H1 (cell line): Measurements from ENCODE around the gene STARD3NL. TPM values are rescaled to one million over a fixed set of nuclear protein-coding genes. Genes with fewer than 3 reads are reported as not detected.

Source experiments
- CTCF ChIA-PET: fragments of 300-600 bp; sonication (Branson Sonifier 250); formaldehyde crosslinking; loops from one replicate; lab custom pipeline; 2021; ENCODE audit not compliant: partially characterized antibody; lab: Charles Lee
- POLR2A ChIA-PET: fragments of 300-600 bp; sonication (Branson Sonifier 250); formaldehyde crosslinking; loops from one replicate; lab custom pipeline; 2021; ENCODE audit warnings: inconsistent platforms; ENCODE audit not compliant: partially characterized antibody; lab: Charles Lee
- DNase-seq, 2 experiments: peaks; one replicate each; pipeline versions ENCODE4 v3.0.0 to v3.0.0-alpha.2; 2010 to 2022; ENCODE audit warnings: low spot score in 2 of 2, low read depth in 1 of 2, mixed read lengths in 1 of 2
- FAIRE-seq: peaks from 2 replicates; lab custom pipeline; 2011; peaks lifted over from hg19 to GRCh38; lab: Jason Lieb, UNC
- H2AFZ ChIP-seq: 2 replicates; pipeline ENCODE4 v1.8.1; 2012; ENCODE audit warnings: low read length, inconsistent platforms
- H2AK5ac ChIP-seq: 2 replicates; pipeline ENCODE4 v1.6.1; 2013; ENCODE audit warnings: low read depth, low read length
- H2BK120ac ChIP-seq: replicated peaks from 2 replicates; pipeline ENCODE3; 2013; ENCODE audit warnings: low read depth, low read length, inconsistent platforms
- H2BK12ac ChIP-seq: 2 replicates; pipeline ENCODE4 v1.6.1; 2013; ENCODE audit warnings: low read depth, low read length
- H2BK15ac ChIP-seq: 2 replicates; pipeline ENCODE4 v1.6.1; 2013; ENCODE audit warnings: low read length
- H2BK20ac ChIP-seq: 2 replicates; pipeline ENCODE4 v1.6.1; 2013; ENCODE audit warnings: low read length
- H2BK5ac ChIP-seq: 2 replicates; pipeline ENCODE4 v1.6.1; 2013; ENCODE audit warnings: low read depth, low read length
- H3K14ac ChIP-seq: 2 replicates; pipeline ENCODE4 v1.6.1; 2013; ENCODE audit warnings: inconsistent platforms; ENCODE audit not compliant: insufficient read length
- H3K18ac ChIP-seq: 2 replicates; pipeline ENCODE4 v1.6.1; 2013; ENCODE audit warnings: low read length; ENCODE audit errors: extremely low read depth
- H3K23ac ChIP-seq: 2 replicates; pipeline ENCODE4 v1.6.1; 2013; ENCODE audit warnings: inconsistent platforms; ENCODE audit not compliant: insufficient read length
- H3K23me2 ChIP-seq: 2 replicates; pipeline ENCODE4 v1.6.1; 2013; ENCODE audit warnings: low read depth, low read length
- H3K27ac ChIP-seq: 2 replicates; pipeline ENCODE4 v1.6.1; 2011; ENCODE audit warnings: low read depth, low read length, inconsistent platforms
- H3K27me3 ChIP-seq, 4 experiments: replicated peaks in 1 of 4; 1 replicate in 1 of 4; 2 replicates in 3 of 4; pipeline versions ENCODE4 v1.6.1 to v1.8.1; 2011 to 2013; ENCODE audit warnings: low read length in 3 of 4, mild to moderate bottlenecking in 3 of 4, inconsistent platforms in 2 of 4, mixed read lengths in 2 of 4, moderate library complexity in 1 of 4; ENCODE audit not compliant: control insufficient read depth in 3 of 4, insufficient read depth in 3 of 4; ENCODE audit errors: extremely low read depth in 1 of 4
- H3K36me3 ChIP-seq, 4 experiments: 2 replicates each; pipeline versions ENCODE4 v1.6.1 to v1.8.1; 2011 to 2013; ENCODE audit warnings: mild to moderate bottlenecking in 4 of 4, low read length in 3 of 4, moderate library complexity in 2 of 4, control low read depth in 1 of 4, inconsistent platforms in 1 of 4; ENCODE audit not compliant: insufficient read depth in 4 of 4, control insufficient read depth in 2 of 4
- H3K4ac ChIP-seq: replicated peaks from 2 replicates; pipeline ENCODE3; 2013; ENCODE audit warnings: low read length, low read depth, mixed read lengths, inconsistent platforms; ENCODE audit not compliant: insufficient read length
- H3K4me1 ChIP-seq, 4 experiments: replicated peaks in 1 of 4; 1 replicate in 1 of 4; 2 replicates in 3 of 4; pipeline versions ENCODE4 v1.6.1 to v1.8.1; 2011 to 2013; ENCODE audit warnings: low read length in 3 of 4, inconsistent platforms in 2 of 4, mixed read lengths in 1 of 4; ENCODE audit not compliant: insufficient read depth in 4 of 4, control insufficient read depth in 3 of 4
- H3K4me2 ChIP-seq, 2 experiments: 2 replicates each; pipeline versions ENCODE4 v1.6.1 to v1.8.1; 2011 to 2013; ENCODE audit warnings: low read depth in 2 of 2, low read length in 2 of 2, control low read depth in 1 of 2, inconsistent platforms in 1 of 2, mild to moderate bottlenecking in 1 of 2; ENCODE audit not compliant: insufficient read depth in 1 of 2
- H3K4me3 ChIP-seq, 4 experiments: fragments of 200-600, 300-600 bp in 1 of 4; sonication (generic), shearing (Covaris generic), sonication (Bioruptor Twin) in 1 of 4; 2 replicates each; pipeline versions ENCODE4 v1.5.1 to v1.8.1; 2011 to 2016; ENCODE audit warnings: low read length in 4 of 4, low read depth in 3 of 4, control low read depth in 2 of 4, inconsistent platforms in 2 of 4, mild to moderate bottlenecking in 2 of 4, mixed read lengths in 1 of 4, moderate library complexity in 1 of 4; ENCODE audit not compliant: insufficient read depth in 2 of 4; ENCODE audit errors: extremely low read depth in 1 of 4
- H3K56ac ChIP-seq: replicated peaks from 2 replicates; pipeline ENCODE3; 2013; ENCODE audit warnings: low read depth, mild to moderate bottlenecking, mixed read lengths, low read length, inconsistent platforms; ENCODE audit not compliant: insufficient read length
- H3K79me1 ChIP-seq: 2 replicates; pipeline ENCODE4 v1.6.1; 2013; ENCODE audit warnings: low read depth, low read length, control low read depth
- H3K79me2 ChIP-seq, 2 experiments: 2 replicates each; pipeline versions ENCODE4 v1.6.1 to v1.8.1; 2012 to 2013; ENCODE audit warnings: low read length in 2 of 2, mild to moderate bottlenecking in 2 of 2, inconsistent platforms in 1 of 2; ENCODE audit not compliant: insufficient read depth in 2 of 2, control insufficient read depth in 1 of 2
- H3K9ac ChIP-seq, 4 experiments: replicated peaks in 1 of 4; 1 replicate in 1 of 4; 2 replicates in 3 of 4; pipeline versions ENCODE4 v1.6.1 to v1.8.1; 2011 to 2013; ENCODE audit warnings: low read depth in 3 of 4, low read length in 3 of 4, control low read depth in 2 of 4, mild to moderate bottlenecking in 2 of 4, moderate library complexity in 2 of 4, inconsistent platforms in 1 of 4; ENCODE audit errors: extremely low read depth in 1 of 4
- H3K9me3 ChIP-seq, 2 experiments: 2 replicates each; pipeline versions ENCODE4 v1.6.1 to v1.8.1; 2012 to 2013; ENCODE audit warnings: mild to moderate bottlenecking in 2 of 2, moderate library complexity in 2 of 2, control low read depth in 1 of 2, inconsistent platforms in 1 of 2, low read depth in 1 of 2, low read length in 1 of 2, mixed read lengths in 1 of 2; ENCODE audit not compliant: insufficient read depth in 2 of 2
- H4K20me1 ChIP-seq, 2 experiments: replicated peaks in 1 of 2; 2 replicates each; pipeline versions ENCODE3 to v1.8.1; 2011 to 2013; ENCODE audit warnings: inconsistent platforms in 2 of 2, low read length in 2 of 2, mild to moderate bottlenecking in 1 of 2; ENCODE audit not compliant: insufficient read depth in 2 of 2, control insufficient read depth in 1 of 2
- H4K5ac ChIP-seq: 2 replicates; pipeline ENCODE4 v1.6.1; 2013; ENCODE audit warnings: low read length, low read depth, mixed read lengths, inconsistent platforms; ENCODE audit not compliant: insufficient read length
- H4K8ac ChIP-seq: 2 replicates; pipeline ENCODE4 v1.8.0; 2013; ENCODE audit warnings: mild to moderate bottlenecking, moderate library complexity, low read length, inconsistent platforms; ENCODE audit not compliant: insufficient read depth; ENCODE audit errors: extremely low read depth
- H4K91ac ChIP-seq: replicated peaks from 2 replicates; pipeline ENCODE3; 2013; ENCODE audit warnings: low read length, mixed read lengths, inconsistent platforms; ENCODE audit not compliant: insufficient read length
- KDM1A ChIP-seq: fragments of 200-600, 300-600 bp; sonication (generic); IDR thresholded peaks from 2 replicates; pipeline ENCODE4 v1.7.1; 2016; ENCODE audit warnings: mild to moderate bottlenecking, low read length, borderline replicate concordance
- NANOG ChIP-seq: IDR thresholded peaks from 2 replicates; pipeline ENCODE4 v1.6.1; 2011; ENCODE audit warnings: low read length, low read depth, mild to moderate bottlenecking, inconsistent platforms; ENCODE audit not compliant: insufficient read depth, poor library complexity, severe bottlenecking
- WGBS, 2 experiments: shearing (Covaris generic) in 1 of 2; methylation state at CpG; one replicate each; pipeline versions ENCODE4 v1.1.6 to v1.1.7; 2013 to 2015; ENCODE audit warnings: low lambda C conversion rate in 2 of 2, mixed read lengths in 2 of 2, inconsistent platforms in 1 of 2, low coverage in 1 of 2, missing lambda C conversion rate in 1 of 2; ENCODE audit not compliant: insufficient replicate concordance in 2 of 2, insufficient coverage in 1 of 2, insufficient read length in 1 of 2; ENCODE audit errors: extremely low coverage in 1 of 2, missing lambda C conversion rate in 1 of 2; 5-methylcytosine and 5-hydroxymethylcytosine counted together
- polyA plus RNA-seq, 7 experiments: library from polyadenylated mRNA; depleted of rRNA in 3 of 7; stranded (reverse) in 5 of 7; unstranded in 2 of 7; fragments of >200 nt in 5 of 7; fragments of 200-250 nt in 2 of 7; gene quantifications; 1 replicate in 5 of 7; 2 replicates in 1 of 7; 4 replicates in 1 of 7; pipeline versions ENCODE4 v1.2.1 to v1.2.3, GENCODE V29; 2011 to 2013; ENCODE audit warnings: missing spikeins in 2 of 7, mixed read lengths in 2 of 7
- total RNA-seq: library from RNA; stranded (reverse); fragmentation: NEBNext Ultra II Directional; extraction: Animal tissue kit (Norgen Biotek cat#: 25700); gene quantifications from 2 replicates; pipeline ENCODE4 v1.2.1, GENCODE V29; 2021

STARD3NL gene
- total and polyA plus RNA-seq, 2 of the 8 experiments (the other 6 are each of a cell fraction or from before 2014, with no cell fraction given): 27.1 to 40.5 TPM

DNA sequence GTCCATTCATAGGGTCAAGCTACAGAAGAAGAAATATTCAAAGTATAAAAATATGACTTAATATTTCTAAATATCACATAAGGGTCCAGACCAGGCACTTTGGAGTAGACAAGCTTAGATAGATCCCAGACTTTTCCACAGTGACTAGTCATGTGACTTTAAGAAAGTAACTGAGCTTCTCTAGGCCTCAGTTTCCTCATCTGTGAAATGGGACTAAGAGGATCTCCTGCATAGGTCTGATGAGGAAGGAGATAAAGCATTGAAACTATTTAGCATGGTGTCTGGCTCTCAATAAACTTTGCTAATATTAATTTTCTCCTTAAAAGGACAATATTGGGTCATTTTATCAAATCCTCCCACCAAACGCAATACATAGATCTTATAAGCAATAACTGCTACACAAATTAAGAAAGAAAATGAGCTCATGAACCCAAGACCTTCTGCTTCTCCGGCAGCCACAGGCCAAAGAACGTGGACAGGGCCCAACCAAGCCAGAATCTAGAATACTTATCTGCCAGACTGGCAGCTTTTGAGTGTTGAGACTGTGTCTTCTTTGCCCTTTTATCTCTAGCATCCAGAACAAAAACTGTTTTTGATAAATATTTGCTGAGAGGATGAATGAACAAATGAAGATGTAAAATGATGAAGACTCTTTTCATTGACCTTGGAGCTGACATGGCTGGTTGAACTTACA, 97.0 kb downstream of the STARD3NL start:
- H4K8ac ChIP-seq: no peak overlapping the region
- no peak overlapping the region for H3K14ac ChIP-seq
- no peak overlapping the region for H2BK20ac ChIP-seq
- no peak overlapping the region for H2BK12ac ChIP-seq
- TF ChIP-seq NANOG: no peak
- TF ChIP-seq KDM1A: 0 out of 2 replicates have a peak, but pooled peaks have one; percentile 24
- H3K36me3 ChIP-seq: no peaks in the 10 kb centered on the region
- CTCF ChIA-PET: interaction anchor here (0.7 to 3.4 kb wide), 11 partner anchors 9 to 94 kb away, joined by 3 to 10 read pairs (median 4); no protein-coding TSS in a partner anchor
- no peak overlapping the region for H3K4ac ChIP-seq
- H3K27ac ChIP-seq: no peak overlapping the region
- no peak overlapping the region for H2BK5ac ChIP-seq
- no peak overlapping the region for H3K4me3 ChIP-seq
- no peak overlapping the region for H3K9ac ChIP-seq
- H3K23ac ChIP-seq: no peak overlapping the region
- WGBS, 2 experiments: 79% methylated on average over 3 of the region's 3 CpGs; no CpG with 5 or more reads in 1 of the 2 experiments
- no peak for FAIRE-seq
- H4K20me1 ChIP-seq: no peaks in the 10 kb centered on the region
- H2BK120ac ChIP-seq: no peak overlapping the region
- no peaks in the 10 kb centered on the region for H3K79me1 ChIP-seq
- H3K56ac ChIP-seq: no peak overlapping the region
- POLR2A ChIA-PET: no interaction called here
- H2AFZ ChIP-seq: no peak overlapping the region
- no peaks in the 10 kb centered on the region for H3K9me3 ChIP-seq
- no peak overlapping the region for H3K4me2 ChIP-seq
- H4K91ac ChIP-seq: no peak overlapping the region
- no peak overlapping the region for H2BK15ac ChIP-seq
- H2AK5ac ChIP-seq: no peak overlapping the region
- H3K23me2 ChIP-seq: no peaks in the 10 kb centered on the region
- H4K5ac ChIP-seq: no peak overlapping the region
- no peaks in the 10 kb centered on the region for H3K27me3 ChIP-seq
- no peaks in the 10 kb centered on the region for H3K79me2 ChIP-seq
- H3K4me1 ChIP-seq: peaks cover 0 to 3% (median under 1%) of the 10 kb centered on the region in 4 experiments; a peak in 2 of 7 replicates
- H3K18ac ChIP-seq: no peak overlapping the region
- no peak for DNase-seq
